K562 (cell line): ENCODE data around the gene FADS1. TPM values are rescaled to one million over a fixed set of nuclear protein-coding genes. Genes with fewer than 3 reads are reported as not detected.

Source experiments
- ATAC-seq: fragments of 200-7000 bp; cut with Tn5 transposase; 3 replicates; pipeline ENCODE4 v1.9.1; 2020; ENCODE audit warnings: moderate library complexity
- BruUV-seq: library from RNA; stranded (reverse); fragments of 400-500 nt; replicated peaks from 2 replicates; lab custom pipeline; 2021; lab: Mats Ljungman, UMichigan
- CTCF ChIA-PET: fragments of 300-600 bp; formaldehyde crosslinking; extraction: SDS; loops from one replicate; lab custom pipeline; 2021; ENCODE audit warnings: low intra/inter-chr PET ratio; lab: Yijun Ruan, JAX
- POLR2A ChIA-PET: fragments of 300-600, 350-650 bp; sonication (Branson Sonifier 250); formaldehyde crosslinking; extraction: SDS; loops from one replicate; lab custom pipeline; 2021; ENCODE audit warnings: antibody characterized with exemption, inconsistent platforms; lab: Yijun Ruan, JAX
- DNase-seq, 4 experiments: peaks; one replicate each; pipeline versions ENCODE4 v3.0.0 to v3.0.0-alpha.2; 2011 to 2018; ENCODE audit warnings: low spot score in 3 of 4, mixed read lengths in 3 of 4; ENCODE audit errors: extremely low read depth in 1 of 4
- FAIRE-seq: peaks from 2 replicates; lab custom pipeline; 2011; peaks lifted over from hg19 to GRCh38; lab: Jason Lieb, UNC
- H2AFZ ChIP-seq: 2 replicates; pipeline ENCODE4 v1.6.0; 2011; ENCODE audit warnings: low read depth, low read length, control low read depth, inconsistent platforms
- H3K27ac ChIP-seq: fragments of 200-600 bp; 3 replicates; pipeline ENCODE4 v1.8.0; 2011; ENCODE audit warnings: low read depth, mild to moderate bottlenecking, control low read depth, inconsistent platforms, low read length, moderate library complexity, mixed read lengths; ENCODE audit errors: extremely low read depth
- H3K27me3 ChIP-seq, 2 experiments: fragments of 300-600 bp in 1 of 2; 2 replicates in 1 of 2; 3 replicates in 1 of 2; pipeline versions ENCODE4 v1.6.0 to v1.8.0; 2011; ENCODE audit warnings: inconsistent platforms in 2 of 2, low read length in 2 of 2, mild to moderate bottlenecking in 1 of 2, mixed read lengths in 1 of 2, moderate library complexity in 1 of 2; ENCODE audit not compliant: control insufficient read depth in 2 of 2, insufficient read depth in 2 of 2
- H3K36me3 ChIP-seq: fragments of 300-600 bp; 3 replicates; pipeline ENCODE4 v1.8.0; 2011; ENCODE audit warnings: mild to moderate bottlenecking, low read length, inconsistent platforms; ENCODE audit not compliant: control insufficient read depth, insufficient read depth
- H3K4me1 ChIP-seq, 2 experiments: fragments of 200-600 bp in 1 of 2; replicated peaks in 1 of 2; 2 replicates in 1 of 2; 3 replicates in 1 of 2; pipeline versions ENCODE4 v1.5.1 to v1.8.0; 2011; ENCODE audit warnings: inconsistent platforms in 2 of 2, low read length in 2 of 2, mild to moderate bottlenecking in 1 of 2, mixed read lengths in 1 of 2, moderate library complexity in 1 of 2; ENCODE audit not compliant: control insufficient read depth in 2 of 2, insufficient read depth in 2 of 2
- H3K4me2 ChIP-seq: 2 replicates; pipeline ENCODE4 v1.6.1; 2011; ENCODE audit warnings: low read length, control low read depth, inconsistent platforms, mixed read lengths; ENCODE audit not compliant: insufficient read depth
- H3K4me3 ChIP-seq: fragments of 200-600 bp; sonication (generic), shearing (Covaris generic); 2 replicates; pipeline ENCODE4 v1.5.1; 2016; ENCODE audit warnings: control low read depth, inconsistent platforms
- H3K79me2 ChIP-seq: fragments of 200-600 bp; 3 replicates; pipeline ENCODE4 v1.8.0; 2011; ENCODE audit warnings: low read length, inconsistent platforms; ENCODE audit not compliant: control insufficient read depth, insufficient read depth
- H3K9ac ChIP-seq, 2 experiments: 2 replicates each; pipeline versions ENCODE4 v1.6.0 to v1.6.1; 2011; ENCODE audit warnings: low read depth in 2 of 2, low read length in 2 of 2, control low read depth in 1 of 2, inconsistent platforms in 1 of 2, mild to moderate bottlenecking in 1 of 2, mixed read lengths in 1 of 2; ENCODE audit not compliant: insufficient read depth in 1 of 2
- H3K9me1 ChIP-seq: one replicate; pipeline ENCODE4 v1.6.0; 2011; ENCODE audit warnings: inconsistent platforms, mild to moderate bottlenecking, low read length, moderate library complexity; ENCODE audit not compliant: control insufficient read depth, insufficient read depth
- H3K9me3 ChIP-seq: replicated peaks from 2 replicates; pipeline ENCODE4 v1.5.1; 2011; ENCODE audit warnings: low read depth, low read length, inconsistent platforms; ENCODE audit not compliant: control insufficient read depth, insufficient read depth
- H4K20me1 ChIP-seq: replicated peaks from 2 replicates; pipeline ENCODE4 v1.6.1; 2011; ENCODE audit warnings: low read length, inconsistent platforms, mixed read lengths; ENCODE audit not compliant: control insufficient read depth, insufficient read depth
- FOSL1 ChIP-seq: fragments of 200-800 bp; sonication (Bioruptor generic); conservative IDR thresholded peaks from 2 replicates; pipeline ENCODE4 v1.6.1; 2016; ENCODE audit warnings: missing genetic modification characterization, missing compliant biosample characterization
- HMGN3 ChIP-seq: IDR thresholded peaks from 2 replicates; pipeline ENCODE4 v1.6.1; 2011; ENCODE audit warnings: borderline replicate concordance, low read depth, mild to moderate bottlenecking, mixed read lengths, low read length; ENCODE audit not compliant: insufficient read length; ENCODE audit errors: extremely low read depth
- KDM5B ChIP-seq: fragments of 200-600 bp; sonication (generic); IDR thresholded peaks from 2 replicates; pipeline ENCODE4 v1.6.1; 2012; ENCODE audit warnings: low read depth, mild to moderate bottlenecking, moderate library complexity, low read length, control low read depth, inconsistent platforms; ENCODE audit not compliant: insufficient replicate concordance
- MAFG ChIP-seq: fragments of 450-650 bp; conservative IDR thresholded peaks from 2 replicates; pipeline ENCODE4 v1.6.1; 2016; ENCODE audit warnings: missing genetic modification characterization, missing compliant biosample characterization
- PTRF ChIP-seq: fragments of 450-650 bp; IDR thresholded peaks from 2 replicates; pipeline ENCODE4 v1.6.1; 2016; ENCODE audit warnings: mild to moderate bottlenecking, missing genetic modification characterization, missing compliant biosample characterization
- SLC30A9 ChIP-seq: fragments of 250-450 bp; sonication (Bioruptor Pico); IDR thresholded peaks from 2 replicates; pipeline ENCODE4 v1.8.0; 2022; ENCODE audit warnings: mild to moderate bottlenecking, moderate library complexity
- SNRNP70 ChIP-seq: fragments of 200-400 bp; formaldehyde crosslinking; optimal IDR thresholded peaks from 2 replicates; pipeline ENCODE3; 2017; ENCODE audit warnings: low read depth, low read length
- TEAD4 ChIP-seq, 2 experiments: sonication (generic) in 1 of 2; formaldehyde crosslinking in 1 of 2; IDR thresholded peaks; 2 replicates each; pipeline versions ENCODE4 v1.6.1 to v1.8.0; 2012 to 2022; ENCODE audit warnings: borderline replicate concordance in 1 of 2, inconsistent platforms in 1 of 2, low read length in 1 of 2, mild to moderate bottlenecking in 1 of 2, missing genetic modification reagents in 1 of 2
- ZNF121 ChIP-seq: sonication (generic); formaldehyde crosslinking; conservative IDR thresholded peaks from 2 replicates; pipeline ENCODE4 v1.8.0; 2022; ENCODE audit warnings: missing genetic modification reagents
- ZNF174 ChIP-seq: fragments of 250-450 bp; sonication (Bioruptor Pico); IDR thresholded peaks from 2 replicates; pipeline ENCODE4 v1.4.0; 2020; ENCODE audit warnings: mild to moderate bottlenecking
- ZNF274 ChIP-seq: IDR thresholded peaks from 2 replicates; pipeline ENCODE4 v1.6.1; 2011; ENCODE audit warnings: low read depth, mild to moderate bottlenecking, low read length, moderate library complexity, borderline replicate concordance
- WGBS: fragments of 100-300 bp; shearing (Covaris generic); methylation state at CpG from one replicate; pipeline ENCODE4 v1.1.6; 2016; ENCODE audit warnings: low coverage, mixed read lengths; ENCODE audit not compliant: insufficient coverage; ENCODE audit errors: missing lambda C conversion rate; 5-methylcytosine and 5-hydroxymethylcytosine counted together
- in situ Hi-C: fragments of 300-500 bp; cut with MboI; formaldehyde crosslinking; loops from 4 replicates; pipeline ENCODE4 v1.15.0; 2018; ENCODE audit warnings: inconsistent platforms, mixed read lengths
- intact Hi-C: fragments of 100-400 bp; cut with micrococcal nuclease; formaldehyde crosslinking; loops from 2 replicates; pipeline ENCODE4 v1.14.2; 2022
- polyA plus RNA-seq, 8 experiments: library from polyadenylated mRNA; depleted of rRNA in 4 of 8; stranded (reverse) in 5 of 8; unstranded in 3 of 8; fragments of >200 nt; fragmentation: Nextera tagmentation in 2 of 8; fragmentation: Illumina TruSeq in 1 of 8; extraction: Ambion mirVana in 2 of 8; extraction: Trizol in 1 of 8; gene quantifications; 2 replicates each; pipeline versions ENCODE4 v1.2.1 to v1.2.3, GENCODE V29; 2011 to 2014; ENCODE audit warnings: inconsistent platforms in 1 of 8, missing spikeins in 1 of 8
- total RNA-seq, 7 experiments: library from RNA; depleted of rRNA in 6 of 7; stranded (reverse); fragments of >200 nt in 6 of 7; fragmentation: Illumina TruSeq in 2 of 7; extraction: Trizol in 2 of 7; gene quantifications; 2 replicates each; pipeline versions ENCODE4 v1.2.1 to v1.2.3, GENCODE V29; 2011 to 2021; ENCODE audit warnings: low replicate concordance in 1 of 7
- TF ChIP-seq, protein P1 (sequence below): fragments of 450-650 bp; IDR thresholded peaks from 2 replicates; pipeline ENCODE4 v1.6.1; 2016; ENCODE audit warnings: missing biosample characterization, missing genetic modification characterization

FADS1 gene
- total and polyA plus RNA-seq, 9 of the 15 experiments (the other 6 are each of a cell fraction or from before 2014, with no cell fraction given) = 110 to 864 (median 364) TPM

DNA sequence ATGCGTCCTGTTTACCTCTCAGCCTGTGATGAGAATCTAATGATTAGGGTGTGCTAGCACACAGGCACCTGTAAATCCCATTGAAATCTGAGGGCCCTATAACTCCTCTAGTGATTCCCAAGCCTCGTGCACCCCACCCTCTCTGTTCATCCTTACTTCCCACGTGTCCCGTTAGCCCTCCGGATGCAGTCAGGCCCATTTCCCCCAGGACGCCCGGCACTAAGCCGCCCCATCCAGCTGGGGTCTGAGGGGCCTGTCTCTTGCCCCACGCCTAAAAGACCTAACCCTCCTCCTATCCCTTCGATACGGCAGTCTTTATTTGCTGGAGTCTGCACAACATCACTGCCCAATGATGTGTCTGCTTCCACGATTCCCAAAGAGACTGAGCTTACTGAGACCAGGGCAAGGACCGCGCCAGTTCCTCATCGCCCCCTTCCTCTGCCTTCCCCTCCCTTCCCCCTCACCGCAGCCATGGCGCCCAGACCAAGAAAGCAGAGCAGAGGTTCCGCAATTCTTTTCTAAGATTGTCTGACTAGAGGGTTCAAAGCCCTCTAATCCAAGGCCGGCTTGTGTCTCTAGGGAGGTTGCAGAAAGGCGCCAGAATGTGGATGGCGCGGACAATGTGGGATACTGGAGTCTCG is 10.2 kb upstream of the FADS1 start:
- no peak overlapping the region for H3K27ac ChIP-seq

DNA sequence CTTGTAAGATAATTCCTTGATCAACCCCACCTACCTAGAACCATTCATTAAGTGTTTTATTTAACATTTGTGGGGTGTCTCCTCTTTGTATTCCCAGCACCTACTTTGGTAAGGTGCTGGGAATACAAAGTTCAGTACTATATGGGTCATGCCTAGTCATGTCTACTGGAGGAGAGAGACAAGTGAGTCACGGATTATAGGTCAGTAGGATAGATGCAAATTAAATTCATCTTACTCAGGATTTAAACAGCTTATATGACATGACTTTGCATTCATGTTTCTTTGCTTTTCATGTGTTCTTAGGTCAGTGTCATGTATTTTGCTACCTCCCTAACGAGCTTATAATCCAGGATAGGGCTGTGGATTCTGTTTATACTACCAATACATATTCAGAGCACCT is 3.4 kb upstream of the FADS1 start:
- Histone ChIP-seq H3K9me3 (no peaks in the 10 kb centered on the region), H3K36me3 (peaks cover 11% of the 10 kb centered on the region), H3K4me2 (no peak overlapping the region; the same call in 1 of the 2 replicates), H3K79me2 (peaks cover 33% of the 10 kb centered on the region), H3K4me1 (peaks cover 18 to 25% of the 10 kb centered on the region in 2 experiments; a peak in 4 of 5 replicates), H3K9ac (no peak overlapping the region), H3K4me3 (no peak overlapping the region), H3K27me3 (no peaks in the 10 kb centered on the region; a peak in 1 of 5 replicates), H3K27ac (peak overlapping the region; percentile 46; the same call in 1 of the 3 replicates), H2AFZ (no peak overlapping the region), H4K20me1 (no peaks in the 10 kb centered on the region), H3K9me1 (no peaks in the 10 kb centered on the region)
- peak; percentile 19 for FAIRE-seq
- DNase-seq = no peak
- intact Hi-C loops (no loop called here), in situ Hi-C loops (no loop called here)
- 58% methylated on average over 2 of the region's 2 CpGs for WGBS
- no peak for ATAC-seq
- ChIA-PET CTCF (no interaction called here), POLR2A (interaction anchor here (0.7 to 1.5 kb wide), 7 partner anchors 11 to 43 kb away, joined by 3 to 5 read pairs (median 4); no protein-coding TSS in a partner anchor)
- BruUV-seq = no TSS peak
- no peak for TF ChIP-seq ZNF121 (CRISPR knock-in tag)
- TF ChIP-seq, protein P1, sequence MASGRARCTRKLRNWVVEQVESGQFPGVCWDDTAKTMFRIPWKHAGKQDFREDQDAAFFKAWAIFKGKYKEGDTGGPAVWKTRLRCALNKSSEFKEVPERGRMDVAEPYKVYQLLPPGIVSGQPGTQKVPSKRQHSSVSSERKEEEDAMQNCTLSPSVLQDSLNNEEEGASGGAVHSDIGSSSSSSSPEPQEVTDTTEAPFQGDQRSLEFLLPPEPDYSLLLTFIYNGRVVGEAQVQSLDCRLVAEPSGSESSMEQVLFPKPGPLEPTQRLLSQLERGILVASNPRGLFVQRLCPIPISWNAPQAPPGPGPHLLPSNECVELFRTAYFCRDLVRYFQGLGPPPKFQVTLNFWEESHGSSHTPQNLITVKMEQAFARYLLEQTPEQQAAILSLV (tag) = no peak
- TF ChIP-seq TEAD4 (IDR thresholded peaks at IDR 0.05; ENCODE audit: low read length) = no peak
- TF ChIP-seq TEAD4 (CRISPR knock-in tag; IDR thresholded peaks at IDR 0.05; ENCODE audit: borderline replicate concordance) = no peak
- TF ChIP-seq SNRNP70 = no peak
- TF ChIP-seq MAFG (tag) = peak; percentile 59
- no peak for TF ChIP-seq SLC30A9 (CRISPR knock-in tag)
- peak; percentile 57; the same call in 1 of the 2 replicates for TF ChIP-seq FOSL1 (tag)
- no peak for TF ChIP-seq KDM5B
- TF ChIP-seq PTRF (tag) = no peak
- no peak for TF ChIP-seq ZNF274

More for the DNA sequence above, 10.2 kb upstream of the FADS1 start:
- FAIRE-seq = no peak
- no TSS peak for BruUV-seq
- in situ Hi-C loops (no loop called here), intact Hi-C loops (no loop called here)
- H3K4me3 ChIP-seq = no peak overlapping the region
- no peaks in the 10 kb centered on the region for H3K79me2 ChIP-seq
- no peaks in the 10 kb centered on the region for H3K9me1 ChIP-seq
- H3K9me3 ChIP-seq = no peaks in the 10 kb centered on the region
- H3K4me2 ChIP-seq = no peak overlapping the region
- ChIA-PET POLR2A (no interaction called here), CTCF (no interaction called here)
- H3K4me1 ChIP-seq = peaks cover 0 to 18% of the 10 kb centered on the region in 2 experiments; a peak in 3 of 5 replicates
- WGBS = 91% methylated on average over 16 of the region's 23 CpGs
- DNase-seq = no peak
- H3K27me3 ChIP-seq = no peaks in the 10 kb centered on the region
- H3K36me3 ChIP-seq = peaks cover 7% of the 10 kb centered on the region
- no peak for ATAC-seq
- no peaks in the 10 kb centered on the region for H4K20me1 ChIP-seq
- no peak overlapping the region for H3K9ac ChIP-seq
- no peak for TF ChIP-seq ZNF174 (CRISPR knock-in tag)
- peak; percentile 6 for TF ChIP-seq HMGN3
- no peak overlapping the region for H2AFZ ChIP-seq
